Fibroblast of pulmonary artery (primary cell): ENCODE data around the gene GALM.

Experiments used
- DNase-seq: peaks from one replicate; pipeline ENCODE4 v3.0.0-alpha.2; 2010; ENCODE audit warnings: low read depth
- H3K4me3 ChIP-seq: replicated peaks from 2 replicates; pipeline ENCODE4 v1.5.1; 2011; ENCODE audit warnings: low read depth, mild to moderate bottlenecking, control low read depth, low read length, moderate library complexity
- CTCF ChIP-seq: IDR thresholded peaks from 2 replicates; pipeline ENCODE4 v1.5.1; 2011; ENCODE audit warnings: mild to moderate bottlenecking, control low read depth, low read length, inconsistent platforms; ENCODE audit errors: missing control alignments

GALM gene

GRCh38 chr2:38665854-38666555, at the start of gene GALM:
GALM (plus strand) TSS chr2:38666114; CDS start chr2:38666162, 48 bp downstream.
- DNase-seq = peak; percentile 97
- peak within 1 kb of the TSS; percentile 79 for H3K4me3 ChIP-seq
- no peak for TF ChIP-seq CTCF

GRCh38 chr2:38617301-38617700, 48.6 kb upstream of the GALM start:
- TF ChIP-seq CTCF = no peak
- no peak overlapping the region for H3K4me3 ChIP-seq
- DNase-seq = no peak

- no peak for TF ChIP-seq CTCF
- no peak overlapping the region for H3K4me3 ChIP-seq
- DNase-seq = peak; percentile 18
These were observed 46.3 kb upstream of the GALM start for GRCh38 chr2:38619458-38620164.

- no peak for TF ChIP-seq CTCF
- no peak overlapping the region for H3K4me3 ChIP-seq
- DNase-seq = peak; percentile 47
These were observed 45.5 kb upstream of the GALM start for GRCh38 chr2:38620282-38620977.

- DNase-seq = no peak
- no peak overlapping the region for H3K4me3 ChIP-seq
- no peak for TF ChIP-seq CTCF
These were observed 44.9 kb upstream of the GALM start for GRCh38 chr2:38621018-38621417.

- DNase-seq = no peak
- no peak overlapping the region for H3K4me3 ChIP-seq
- no peak for TF ChIP-seq CTCF
These were observed 43.7 kb upstream of the GALM start for GRCh38 chr2:38622210-38622609.
